Activated T-helper 2 cell treated with anti-CD3 and anti-CD28 coated beads, Interferon-gamma antibody, Interleukin-2, Interleukin-4, amounts not matched to agents 10 μg/mL and 5 μg/mL and 100 μg/mL, durations not matched to agents 14 hours and 24 hours and 36 hours (primary cell): ENCODE results near the gene DNAAF8. TPM values are rescaled to one million over a fixed set of nuclear protein-coding genes. Genes with fewer than 3 reads are reported as not detected.

Source experiments
- DNase-seq: peaks from one replicate; pipeline ENCODE4 v3.0.0; 2021; ENCODE audit warnings: low spot score
- H3K27ac Mint-ChIP-seq: one replicate; pipeline ENCODE4 v1.8.0; 2021; ENCODE audit warnings: mixed read lengths
- H3K27me3 Mint-ChIP-seq: one replicate; pipeline ENCODE4 v1.8.0; 2021; ENCODE audit warnings: low read depth, mixed read lengths
- H3K36me3 Mint-ChIP-seq: one replicate; pipeline ENCODE4 v1.8.0; 2021; ENCODE audit warnings: low read depth, mixed read lengths
- H3K4me1 Mint-ChIP-seq: one replicate; pipeline ENCODE4 v1.8.0; 2021; ENCODE audit warnings: low read depth, mixed read lengths
- H3K4me3 Mint-ChIP-seq: one replicate; pipeline ENCODE4 v1.8.0; 2021; ENCODE audit warnings: low read depth, mild to moderate bottlenecking, moderate library complexity, mixed read lengths
- H3K9me3 Mint-ChIP-seq: one replicate; pipeline ENCODE4 v1.8.0; 2021; ENCODE audit warnings: mixed read lengths
- intact Hi-C: fragments of 100-400 bp; cut with micrococcal nuclease; formaldehyde crosslinking; loops from one replicate; pipeline ENCODE4 v1.15.1; 2023
- total RNA-seq: library from RNA; stranded (reverse); gene quantifications from 2 replicates; pipeline ENCODE4 v1.2.3, GENCODE V29; 2022

The DNAAF8 gene
- total RNA-seq, 1 donor from 2014 or later, result 0.11 TPM

DNA sequence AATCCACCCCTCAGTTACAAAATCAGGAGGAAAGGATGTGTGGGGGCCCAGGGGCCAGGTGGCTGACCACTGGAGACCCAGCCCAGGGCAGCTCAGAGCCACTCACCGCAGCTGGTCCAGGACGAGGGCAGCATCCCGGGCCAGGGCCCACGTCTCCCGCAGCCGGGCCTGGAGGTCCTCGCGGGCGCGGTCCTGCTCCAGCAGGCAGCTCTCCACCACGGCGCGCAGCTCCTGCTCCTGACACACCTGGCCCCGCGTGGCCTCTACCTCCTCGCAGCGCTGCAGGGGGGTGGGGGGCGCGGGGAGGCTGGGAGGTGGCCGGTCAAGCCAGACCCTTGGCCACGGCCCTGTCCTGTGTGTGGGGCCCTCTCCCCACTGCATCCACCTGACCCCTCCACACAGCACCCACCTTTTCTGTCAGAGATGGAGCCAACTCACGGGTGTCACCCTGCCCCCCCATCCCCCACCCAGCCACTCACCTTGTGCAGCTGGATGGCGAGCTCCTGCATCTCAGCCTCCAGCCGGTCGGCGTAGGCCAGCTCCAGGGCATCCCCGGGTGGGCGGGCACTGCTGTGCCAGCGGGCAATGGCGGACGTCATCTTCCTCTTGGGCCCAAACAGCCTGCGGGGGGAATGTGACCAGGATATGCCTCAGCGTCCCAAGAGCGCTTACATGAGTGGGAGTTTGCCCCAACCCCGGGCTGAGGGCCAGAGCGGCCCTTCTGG is 35.9 kb upstream of the DNAAF8 start:
- Mint-ChIP-seq H3K4me3 (no peak overlapping the region), H3K27me3 (no peaks in the 10 kb centered on the region), H3K36me3 (peaks cover 25% of the 10 kb centered on the region), H3K27ac (no peak overlapping the region), H3K4me1 (peaks cover 5% of the 10 kb centered on the region), H3K9me3 (no peaks in the 10 kb centered on the region)
- no peak for DNase-seq
- intact Hi-C loops, result no loop called here

DNA sequence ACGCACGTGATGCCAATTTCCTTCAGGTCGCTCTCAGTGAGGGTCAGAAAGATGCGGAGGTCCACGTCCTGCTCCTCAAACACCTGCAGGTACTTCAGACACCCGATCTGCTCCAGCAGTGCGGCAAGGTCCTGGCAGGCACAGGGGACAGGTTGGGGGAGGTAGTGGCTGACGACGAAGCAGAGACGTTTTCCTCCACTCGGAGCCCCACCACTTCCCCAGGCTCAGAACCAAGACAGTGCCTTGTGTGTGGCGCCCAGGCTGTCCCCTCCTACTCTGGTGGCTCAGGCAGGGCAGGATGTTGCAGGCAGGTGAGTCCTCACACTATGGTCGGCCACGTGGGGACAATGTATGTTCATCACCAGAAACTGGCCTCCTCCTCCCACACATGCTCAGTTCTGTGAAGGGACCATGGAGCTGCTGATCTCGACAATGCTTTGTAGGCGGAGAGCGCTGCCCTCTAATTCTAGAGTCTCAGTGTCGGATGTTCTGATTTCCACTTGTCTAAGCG is 35.2 kb upstream of the DNAAF8 start:
- peaks cover 25% of the 10 kb centered on the region for H3K36me3 Mint-ChIP-seq
- H3K4me3 Mint-ChIP-seq, result no peak overlapping the region
- H3K4me1 Mint-ChIP-seq, result peaks cover 5% of the 10 kb centered on the region
- H3K9me3 Mint-ChIP-seq, result no peaks in the 10 kb centered on the region
- H3K27ac Mint-ChIP-seq, result no peak overlapping the region
- intact Hi-C loops, result no loop called here
- no peak for DNase-seq
- no peaks in the 10 kb centered on the region for H3K27me3 Mint-ChIP-seq

DNA sequence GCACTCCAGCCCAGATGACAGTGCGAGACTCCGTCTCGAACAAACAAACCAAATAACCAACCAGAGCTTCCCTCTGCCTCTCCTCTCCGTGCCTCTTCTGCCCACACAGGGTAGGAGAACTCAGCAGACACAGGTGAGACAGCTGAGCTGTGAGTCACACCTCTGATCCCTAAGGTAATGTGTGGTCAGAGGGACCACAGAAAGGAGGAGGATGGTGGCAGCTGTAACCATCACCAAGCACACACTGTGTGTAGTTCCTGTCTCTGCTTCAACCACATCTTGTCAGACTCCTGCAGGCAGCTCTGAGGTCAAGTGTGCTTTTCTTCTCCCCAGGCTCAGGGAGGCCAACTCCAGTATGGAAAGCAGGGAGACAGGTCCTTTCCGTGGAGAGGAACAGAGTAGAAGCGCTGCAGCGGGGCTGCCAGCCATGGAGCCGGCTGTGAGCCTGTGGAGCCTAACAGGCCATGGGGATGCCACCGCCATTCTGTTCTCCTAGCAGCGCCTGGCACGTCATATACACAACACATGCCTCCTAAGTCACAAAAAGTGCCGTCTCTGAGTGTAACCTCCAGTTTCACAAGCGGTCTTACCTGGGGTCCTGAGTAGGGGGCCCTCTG is 33.8 kb upstream of the DNAAF8 start:
- Mint-ChIP-seq H3K4me3 (no peak overlapping the region), H3K9me3 (no peaks in the 10 kb centered on the region), H3K27ac (no peak overlapping the region), H3K36me3 (peaks cover 27% of the 10 kb centered on the region), H3K27me3 (no peaks in the 10 kb centered on the region), H3K4me1 (peaks cover 3% of the 10 kb centered on the region)
- intact Hi-C loops, result no loop called here
- DNase-seq, result no peak

DNA sequence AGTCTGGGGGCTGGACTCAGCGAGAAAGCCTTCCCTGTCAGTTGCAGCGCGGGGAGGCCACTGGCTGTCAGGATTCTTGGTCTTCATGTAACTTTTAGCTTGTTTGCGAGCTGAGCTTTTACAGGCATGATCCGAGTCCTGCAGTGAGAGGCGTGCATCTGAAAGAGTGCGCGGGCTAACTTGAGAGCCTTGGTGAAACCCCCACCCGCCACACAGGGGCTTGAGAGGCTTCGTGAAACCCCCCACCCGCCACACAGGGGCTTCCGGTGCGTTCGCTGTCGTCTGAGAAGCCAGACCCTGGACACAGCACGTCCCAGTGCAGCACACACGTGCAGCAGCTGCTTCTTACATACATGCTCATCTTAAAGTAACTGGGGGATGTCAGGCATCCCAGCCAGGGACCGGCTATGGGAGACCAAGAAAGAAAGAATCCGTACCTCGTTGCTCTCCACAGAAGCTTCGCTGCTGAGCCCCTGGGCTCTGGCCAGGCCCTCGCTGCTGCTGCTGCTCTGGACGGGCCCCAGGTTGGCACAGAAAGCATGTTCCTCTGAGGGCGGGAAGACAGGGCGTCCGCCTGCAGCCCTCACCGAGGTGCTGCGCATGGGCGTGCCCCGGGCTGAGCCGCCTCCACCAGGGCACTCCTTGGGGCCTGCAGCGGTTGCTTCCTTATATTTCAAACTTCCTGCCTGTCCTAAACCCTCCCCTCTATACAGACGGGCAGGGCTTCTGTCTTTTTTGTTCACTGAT is 33.2 kb upstream of the DNAAF8 start:
- H3K4me1 Mint-ChIP-seq, result peaks cover 2% of the 10 kb centered on the region
- no peak overlapping the region for H3K27ac Mint-ChIP-seq
- no peak overlapping the region for H3K4me3 Mint-ChIP-seq
- peaks cover 22% of the 10 kb centered on the region for H3K36me3 Mint-ChIP-seq
- no peak for DNase-seq
- no peaks in the 10 kb centered on the region for H3K9me3 Mint-ChIP-seq
- intact Hi-C loops, result no loop called here
- no peaks in the 10 kb centered on the region for H3K27me3 Mint-ChIP-seq

DNA sequence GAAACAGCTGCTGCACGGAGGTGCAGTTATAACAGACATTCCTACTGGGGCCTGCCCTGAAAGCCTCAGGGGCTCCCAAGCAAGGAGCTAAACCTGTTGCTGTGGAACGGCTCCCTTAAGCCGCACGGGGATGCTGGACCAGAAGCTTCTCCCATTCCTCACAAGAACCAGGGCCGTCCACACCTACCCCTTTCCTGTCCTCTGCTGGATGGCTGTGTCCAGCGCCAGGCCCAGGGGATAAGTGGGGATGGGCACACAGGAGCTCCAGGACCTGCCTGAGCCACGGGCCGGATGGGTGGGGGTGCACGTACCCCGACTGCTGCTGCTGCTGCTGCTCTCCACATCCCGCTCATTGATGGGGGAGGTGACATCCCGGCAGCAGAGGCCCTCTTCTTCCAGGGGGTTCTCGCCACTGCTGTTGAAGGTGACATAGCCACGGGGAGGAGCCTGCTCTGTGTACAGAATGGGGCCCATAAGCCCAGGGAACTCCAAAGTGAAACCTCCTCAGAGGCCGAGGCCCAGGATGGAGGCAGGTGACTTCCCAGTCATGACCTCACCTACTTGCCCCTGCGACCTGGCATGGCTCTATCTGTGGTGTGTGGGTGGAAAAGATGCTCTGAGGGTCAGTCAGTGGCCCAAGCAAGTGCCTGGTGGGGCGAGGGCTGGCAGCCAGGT is 32.4 kb upstream of the DNAAF8 start:
- Mint-ChIP-seq H3K36me3 (peaks cover 23% of the 10 kb centered on the region), H3K27ac (no peak overlapping the region), H3K27me3 (no peaks in the 10 kb centered on the region), H3K9me3 (no peaks in the 10 kb centered on the region), H3K4me1 (peaks cover 2% of the 10 kb centered on the region), H3K4me3 (no peak overlapping the region)
- intact Hi-C loops, result no loop called here
- no peak for DNase-seq

DNA sequence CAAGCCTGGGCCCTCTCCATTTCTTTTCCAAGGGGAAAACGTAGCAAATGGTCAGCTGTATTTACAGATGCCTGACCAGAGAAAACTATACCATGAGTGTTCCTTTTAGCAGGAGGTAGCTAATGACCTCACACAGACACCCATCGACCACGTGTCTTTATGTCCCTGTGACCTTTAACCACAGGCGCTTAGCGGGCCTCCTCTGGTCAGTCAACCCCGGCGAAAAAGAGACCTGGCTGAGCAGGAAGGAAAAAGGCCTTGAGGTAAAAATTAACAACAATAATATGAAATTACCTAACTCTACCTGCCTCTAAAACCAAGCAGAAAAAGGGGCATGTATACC is 31.9 kb upstream of the DNAAF8 start:
- H3K27me3 Mint-ChIP-seq, result no peaks in the 10 kb centered on the region
- DNase-seq, result no peak
- no peaks in the 10 kb centered on the region for H3K9me3 Mint-ChIP-seq
- intact Hi-C loops, result no loop called here
- H3K27ac Mint-ChIP-seq, result no peak overlapping the region
- peaks cover 23% of the 10 kb centered on the region for H3K36me3 Mint-ChIP-seq
- peaks cover 2% of the 10 kb centered on the region for H3K4me1 Mint-ChIP-seq
- H3K4me3 Mint-ChIP-seq, result no peak overlapping the region

DNA sequence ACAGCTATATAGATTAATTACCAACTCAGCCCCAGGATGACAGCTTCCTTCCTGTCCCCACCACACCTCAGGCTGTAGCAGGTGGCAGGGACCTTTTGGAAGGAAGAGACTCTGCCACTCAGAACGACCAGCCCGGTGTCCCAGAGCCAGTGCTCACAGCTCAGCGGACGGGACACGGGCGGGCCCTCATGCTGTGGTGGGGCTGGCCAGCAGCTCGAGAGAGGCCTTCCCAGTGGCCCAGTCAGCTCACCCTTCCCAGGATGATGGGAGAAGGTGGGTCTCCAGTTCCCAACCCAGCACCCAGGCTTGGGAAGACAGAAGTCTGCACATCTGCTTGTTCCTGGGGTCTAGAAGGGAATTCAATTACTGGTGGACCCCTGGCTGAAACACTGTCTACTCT is 30.4 kb upstream of the DNAAF8 start:
- Mint-ChIP-seq H3K36me3 (peaks cover 23% of the 10 kb centered on the region), H3K4me3 (no peak overlapping the region), H3K27ac (no peak overlapping the region), H3K9me3 (no peaks in the 10 kb centered on the region), H3K4me1 (peaks cover 2% of the 10 kb centered on the region), H3K27me3 (no peaks in the 10 kb centered on the region)
- DNase-seq, result no peak
- intact Hi-C loops, result no loop called here

DNA sequence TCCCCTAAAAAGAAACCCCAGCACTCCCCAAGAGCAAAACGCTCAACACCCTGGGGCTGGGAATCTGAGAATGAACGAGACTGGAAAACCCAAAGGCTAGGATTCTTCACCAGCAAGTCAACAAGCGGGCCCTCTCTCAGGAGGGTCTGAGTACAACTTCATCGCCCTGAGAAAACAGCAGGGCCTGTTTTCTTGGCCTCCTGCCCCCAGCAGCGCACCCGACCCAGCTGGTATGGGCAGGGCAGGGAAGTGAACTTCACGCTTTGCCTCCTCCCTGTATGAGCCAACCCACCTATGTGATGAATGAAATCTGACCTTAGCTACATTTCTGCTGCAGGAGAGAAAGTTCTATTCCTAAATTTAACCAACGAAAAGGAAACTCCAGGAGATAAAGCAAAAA is 29.8 kb upstream of the DNAAF8 start:
- no peak overlapping the region for H3K27ac Mint-ChIP-seq
- no peak for DNase-seq
- H3K4me3 Mint-ChIP-seq, result no peak overlapping the region
- H3K36me3 Mint-ChIP-seq, result peaks cover 20% of the 10 kb centered on the region
- no peaks in the 10 kb centered on the region for H3K27me3 Mint-ChIP-seq
- peaks cover 2% of the 10 kb centered on the region for H3K4me1 Mint-ChIP-seq
- no peaks in the 10 kb centered on the region for H3K9me3 Mint-ChIP-seq
- intact Hi-C loops, result no loop called here

DNA sequence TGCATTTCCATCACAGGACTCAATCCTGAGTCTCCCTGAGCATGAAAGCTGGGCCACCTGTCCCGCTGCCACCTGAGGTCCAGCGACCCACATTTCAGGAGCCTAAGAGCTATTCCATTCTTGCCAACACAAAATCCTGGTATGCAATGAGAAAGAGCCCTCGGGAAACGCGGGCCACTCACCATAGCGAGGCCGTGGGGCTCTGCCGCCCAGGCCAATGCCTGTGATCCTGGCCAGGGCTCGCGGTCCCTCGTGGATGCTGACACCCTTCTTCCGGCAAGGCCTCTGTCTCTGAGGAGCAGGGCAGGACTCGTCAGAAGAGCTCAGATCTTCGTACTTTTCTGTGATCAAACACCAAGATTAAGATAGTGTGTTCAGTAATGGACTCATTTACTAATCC is 29.4 kb upstream of the DNAAF8 start:
- no peak for DNase-seq
- no peak overlapping the region for H3K4me3 Mint-ChIP-seq
- peaks cover 2% of the 10 kb centered on the region for H3K4me1 Mint-ChIP-seq
- H3K27ac Mint-ChIP-seq, result no peak overlapping the region
- intact Hi-C loops, result no loop called here
- H3K36me3 Mint-ChIP-seq, result peaks cover 20% of the 10 kb centered on the region
- H3K27me3 Mint-ChIP-seq, result no peaks in the 10 kb centered on the region
- H3K9me3 Mint-ChIP-seq, result no peaks in the 10 kb centered on the region

DNA sequence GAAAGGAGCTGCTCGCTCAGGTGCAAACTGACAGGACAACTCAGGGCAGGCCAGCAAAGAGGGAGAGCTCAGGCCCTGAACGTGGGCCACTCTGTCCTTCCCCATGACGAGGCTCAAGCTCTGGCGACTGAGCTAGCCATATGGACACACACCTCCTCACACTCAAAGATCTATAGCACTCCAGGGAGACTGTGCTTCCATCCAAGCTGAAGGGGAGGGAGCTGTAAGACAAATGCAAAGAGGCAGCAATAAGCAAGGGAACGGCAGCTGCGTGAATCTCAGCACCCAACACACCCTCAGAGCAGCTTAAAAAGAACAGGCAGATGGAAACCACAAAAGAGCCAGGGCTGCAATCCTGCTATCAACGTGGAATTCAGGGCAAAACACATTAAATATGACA is 27.5 kb upstream of the DNAAF8 start:
- no peak overlapping the region for H3K27ac Mint-ChIP-seq
- H3K27me3 Mint-ChIP-seq, result no peaks in the 10 kb centered on the region
- no peak overlapping the region for H3K4me3 Mint-ChIP-seq
- intact Hi-C loops, result no loop called here
- peaks cover 2% of the 10 kb centered on the region for H3K4me1 Mint-ChIP-seq
- DNase-seq, result no peak
- H3K9me3 Mint-ChIP-seq, result no peaks in the 10 kb centered on the region
- peaks cover 23% of the 10 kb centered on the region for H3K36me3 Mint-ChIP-seq

DNA sequence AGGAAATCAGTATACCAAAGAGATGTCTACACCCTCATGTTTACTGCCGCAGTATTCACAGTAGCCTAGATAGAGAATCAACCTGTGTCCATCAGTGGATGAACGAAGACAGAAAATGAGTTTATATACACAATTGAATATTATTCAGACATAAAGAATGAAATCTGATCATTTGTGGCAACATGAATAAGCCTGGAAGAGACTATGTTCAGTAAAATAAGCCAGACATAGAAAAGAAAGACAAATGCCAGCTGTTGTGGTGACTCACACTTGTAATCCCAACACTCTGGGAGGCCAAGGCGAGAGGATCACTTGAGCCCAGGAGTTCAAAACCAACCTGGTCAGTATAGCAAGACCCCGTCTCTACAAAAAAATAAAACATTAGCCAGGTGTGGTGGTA is 24.9 kb upstream of the DNAAF8 start:
- Mint-ChIP-seq H3K9me3 (no peaks in the 10 kb centered on the region), H3K4me1 (no peaks in the 10 kb centered on the region), H3K4me3 (no peak overlapping the region)

DNA sequence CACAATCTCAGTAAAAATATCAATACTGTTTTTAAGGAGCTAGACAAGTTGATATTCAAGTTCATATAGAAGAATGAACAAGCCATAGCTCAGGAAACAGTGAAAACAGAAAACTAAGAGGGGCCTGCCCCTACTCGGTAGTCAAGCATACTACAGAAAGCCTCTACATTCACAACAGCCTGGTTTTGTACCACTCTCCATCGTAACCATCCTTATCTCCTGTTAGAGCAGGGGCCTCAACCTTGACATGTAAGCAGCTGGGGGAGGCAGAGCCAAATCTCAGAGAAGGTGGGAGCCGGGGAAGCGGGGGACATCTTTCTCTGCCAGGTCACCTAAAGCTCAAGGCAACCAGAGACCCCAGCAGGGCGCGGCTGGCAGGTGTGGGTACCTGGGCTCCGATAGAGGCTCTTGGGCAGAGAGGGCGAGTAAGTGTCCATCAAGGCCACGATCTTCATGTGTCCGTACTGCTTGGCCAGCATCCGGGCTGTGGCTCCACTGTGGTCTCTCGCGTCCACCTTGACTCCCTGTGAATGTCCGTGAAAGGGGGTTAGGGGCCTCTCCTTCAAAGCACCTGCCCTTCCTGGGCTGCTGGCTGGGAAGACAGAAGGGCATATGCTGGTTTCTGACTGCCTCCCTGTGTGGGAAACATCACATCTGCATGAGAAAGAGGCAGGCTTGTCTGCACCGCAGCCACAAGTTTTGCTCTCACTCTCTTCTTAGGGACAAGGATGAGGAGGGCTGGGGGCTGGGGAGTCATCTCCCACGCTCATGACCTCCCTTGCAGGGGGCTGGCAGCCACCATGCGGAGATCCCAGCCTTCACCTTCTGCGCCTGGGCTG is 20.5 kb upstream of the DNAAF8 start:
- H3K27me3 Mint-ChIP-seq, result no peaks in the 10 kb centered on the region
- H3K4me3 Mint-ChIP-seq, result no peak overlapping the region
- intact Hi-C loops, result no loop called here
- H3K36me3 Mint-ChIP-seq, result peaks cover 13% of the 10 kb centered on the region
- no peaks in the 10 kb centered on the region for H3K4me1 Mint-ChIP-seq
- no peak overlapping the region for H3K27ac Mint-ChIP-seq
- H3K9me3 Mint-ChIP-seq, result no peaks in the 10 kb centered on the region
- no peak for DNase-seq

More for the DNA sequence above, 24.9 kb upstream of the DNAAF8 start:
- Mint-ChIP-seq H3K27me3 (no peaks in the 10 kb centered on the region), H3K36me3 (peaks cover 23% of the 10 kb centered on the region), H3K27ac (no peak overlapping the region)
- intact Hi-C loops, result no loop called here
- DNase-seq, result no peak
